HEK293 (cell line): ENCODE measurements around the gene MSRB1.
A peak's percentile ranks its signal among the peaks of the same experiment; 100 is the strongest.

Source experiments
- KLF10 ChIP-seq: fragments of 450-650 bp; IDR thresholded peaks from 2 replicates; pipeline ENCODE4 v1.5.1; 2018; ENCODE audit warnings: missing biosample characterization, mild to moderate bottlenecking, missing genetic modification characterization
- ZNF302 ChIP-seq: fragments of 450-650 bp; formaldehyde crosslinking; IDR thresholded peaks from 2 replicates; pipeline ENCODE4 v1.5.1; 2016; ENCODE audit warnings: missing biosample characterization, missing genetic modification characterization, low read depth
- TF ChIP-seq, protein P1 (sequence below): fragments of 450-650 bp; formaldehyde crosslinking; IDR thresholded peaks from 2 replicates; pipeline ENCODE4 v1.5.1; 2016; ENCODE audit warnings: missing biosample characterization, missing genetic modification characterization
- TF ChIP-seq, protein P2 (sequence below): fragments of 450-650 bp; formaldehyde crosslinking; IDR thresholded peaks from 2 replicates; pipeline ENCODE4 v1.5.1; 2016; ENCODE audit warnings: missing biosample characterization, missing genetic modification characterization
- TF ChIP-seq, protein P3 (sequence below): fragments of 450-650 bp; formaldehyde crosslinking; IDR thresholded peaks from 2 replicates; pipeline ENCODE4 v1.5.1; 2016; ENCODE audit warnings: missing biosample characterization, missing genetic modification characterization
- TF ChIP-seq, protein P4 (sequence below): fragments of 450-650 bp; formaldehyde crosslinking; conservative IDR thresholded peaks from 2 replicates; pipeline ENCODE4 v1.5.1; 2016; ENCODE audit warnings: low read depth, missing biosample characterization, missing genetic modification characterization
- TF ChIP-seq, protein P5 (sequence below): fragments of 450-650 bp; formaldehyde crosslinking; IDR thresholded peaks from 2 replicates; pipeline ENCODE4 v1.5.1; 2016; ENCODE audit warnings: missing biosample characterization, missing genetic modification characterization

DNA sequence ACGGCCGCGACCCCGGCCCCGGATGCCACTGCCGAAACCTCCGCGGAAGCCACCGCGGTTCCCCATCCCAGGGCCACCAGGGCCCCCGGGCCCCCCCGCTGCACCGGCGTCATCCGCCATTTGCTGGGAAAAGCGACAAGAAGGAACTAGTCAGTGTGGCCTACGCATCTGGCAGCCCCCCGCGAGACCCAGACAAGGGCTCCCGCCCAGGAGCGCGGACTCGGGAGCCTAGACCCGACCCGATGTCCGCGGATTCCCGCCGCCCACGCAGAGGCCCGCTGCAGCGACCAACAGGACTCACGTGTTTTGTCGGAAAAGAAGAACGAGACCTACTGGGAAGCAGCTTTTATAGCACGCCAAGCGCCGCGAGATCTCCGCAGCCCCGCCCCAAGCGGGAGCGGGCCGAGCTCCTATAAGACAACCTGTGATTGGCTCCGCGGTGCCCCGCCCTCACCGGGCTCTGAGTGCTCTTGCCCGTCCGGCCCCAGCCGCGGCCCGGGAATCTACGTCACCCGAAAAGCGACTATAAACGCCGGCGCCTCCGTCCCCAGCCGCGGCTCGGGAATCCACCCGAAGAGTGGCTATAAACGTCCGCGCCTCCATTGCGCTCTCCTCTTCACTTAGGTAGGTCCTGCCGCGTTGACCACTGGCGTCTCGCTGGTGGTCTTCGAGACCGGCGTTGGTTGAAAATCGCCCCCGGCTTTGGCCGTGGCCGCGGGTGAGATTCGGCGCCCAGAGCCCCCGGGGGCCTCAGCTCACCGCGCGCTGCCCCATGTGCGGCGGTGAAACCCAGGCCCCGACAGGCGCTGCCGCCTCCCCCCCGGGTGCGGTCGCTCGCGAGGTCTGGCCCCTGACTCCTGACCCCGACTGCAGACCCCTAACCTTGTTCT is 21.8 kb upstream of the MSRB1 start, which contains the start of gene RPS2:
- TF ChIP-seq, protein P1, sequence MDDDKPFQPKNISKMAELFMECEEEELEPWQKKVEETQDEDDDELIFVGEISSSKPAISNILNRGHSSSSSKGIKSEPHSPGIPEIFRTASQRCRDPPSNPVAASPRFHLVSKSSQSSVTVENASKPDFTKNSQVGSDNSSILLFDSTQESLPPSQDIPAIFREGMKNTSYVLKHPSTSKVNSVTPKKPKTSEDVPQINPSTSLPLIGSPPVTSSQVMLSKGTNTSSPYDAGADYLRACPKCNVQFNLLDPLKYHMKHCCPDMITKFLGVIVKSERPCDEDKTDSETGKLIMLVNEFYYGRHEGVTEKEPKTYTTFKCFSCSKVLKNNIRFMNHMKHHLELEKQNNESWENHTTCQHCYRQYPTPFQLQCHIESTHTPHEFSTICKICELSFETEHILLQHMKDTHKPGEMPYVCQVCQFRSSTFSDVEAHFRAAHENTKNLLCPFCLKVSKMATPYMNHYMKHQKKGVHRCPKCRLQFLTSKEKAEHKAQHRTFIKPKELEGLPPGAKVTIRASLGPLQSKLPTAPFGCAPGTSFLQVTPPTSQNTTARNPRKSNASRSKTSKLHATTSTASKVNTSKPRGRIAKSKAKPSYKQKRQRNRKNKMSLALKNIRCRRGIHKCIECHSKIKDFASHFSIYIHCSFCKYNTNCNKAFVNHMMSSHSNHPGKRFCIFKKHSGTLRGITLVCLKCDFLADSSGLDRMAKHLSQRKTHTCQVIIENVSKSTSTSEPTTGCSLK, result no peak
- TF ChIP-seq KLF10, result peak; percentile 88; the same call in 1 of the 2 replicates
- TF ChIP-seq, protein P2, sequence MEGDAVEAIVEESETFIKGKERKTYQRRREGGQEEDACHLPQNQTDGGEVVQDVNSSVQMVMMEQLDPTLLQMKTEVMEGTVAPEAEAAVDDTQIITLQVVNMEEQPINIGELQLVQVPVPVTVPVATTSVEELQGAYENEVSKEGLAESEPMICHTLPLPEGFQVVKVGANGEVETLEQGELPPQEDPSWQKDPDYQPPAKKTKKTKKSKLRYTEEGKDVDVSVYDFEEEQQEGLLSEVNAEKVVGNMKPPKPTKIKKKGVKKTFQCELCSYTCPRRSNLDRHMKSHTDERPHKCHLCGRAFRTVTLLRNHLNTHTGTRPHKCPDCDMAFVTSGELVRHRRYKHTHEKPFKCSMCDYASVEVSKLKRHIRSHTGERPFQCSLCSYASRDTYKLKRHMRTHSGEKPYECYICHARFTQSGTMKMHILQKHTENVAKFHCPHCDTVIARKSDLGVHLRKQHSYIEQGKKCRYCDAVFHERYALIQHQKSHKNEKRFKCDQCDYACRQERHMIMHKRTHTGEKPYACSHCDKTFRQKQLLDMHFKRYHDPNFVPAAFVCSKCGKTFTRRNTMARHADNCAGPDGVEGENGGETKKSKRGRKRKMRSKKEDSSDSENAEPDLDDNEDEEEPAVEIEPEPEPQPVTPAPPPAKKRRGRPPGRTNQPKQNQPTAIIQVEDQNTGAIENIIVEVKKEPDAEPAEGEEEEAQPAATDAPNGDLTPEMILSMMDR (tag by site-specific recombination), result no peak; the same call in 1 of the 2 replicates
- TF ChIP-seq ZNF302, result no peak
- TF ChIP-seq, protein P3, sequence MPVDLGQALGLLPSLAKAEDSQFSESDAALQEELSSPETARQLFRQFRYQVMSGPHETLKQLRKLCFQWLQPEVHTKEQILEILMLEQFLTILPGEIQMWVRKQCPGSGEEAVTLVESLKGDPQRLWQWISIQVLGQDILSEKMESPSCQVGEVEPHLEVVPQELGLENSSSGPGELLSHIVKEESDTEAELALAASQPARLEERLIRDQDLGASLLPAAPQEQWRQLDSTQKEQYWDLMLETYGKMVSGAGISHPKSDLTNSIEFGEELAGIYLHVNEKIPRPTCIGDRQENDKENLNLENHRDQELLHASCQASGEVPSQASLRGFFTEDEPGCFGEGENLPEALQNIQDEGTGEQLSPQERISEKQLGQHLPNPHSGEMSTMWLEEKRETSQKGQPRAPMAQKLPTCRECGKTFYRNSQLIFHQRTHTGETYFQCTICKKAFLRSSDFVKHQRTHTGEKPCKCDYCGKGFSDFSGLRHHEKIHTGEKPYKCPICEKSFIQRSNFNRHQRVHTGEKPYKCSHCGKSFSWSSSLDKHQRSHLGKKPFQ, result 0 out of 2 replicates have a peak, but pooled peaks have one; percentile 12
- TF ChIP-seq, protein P4, sequence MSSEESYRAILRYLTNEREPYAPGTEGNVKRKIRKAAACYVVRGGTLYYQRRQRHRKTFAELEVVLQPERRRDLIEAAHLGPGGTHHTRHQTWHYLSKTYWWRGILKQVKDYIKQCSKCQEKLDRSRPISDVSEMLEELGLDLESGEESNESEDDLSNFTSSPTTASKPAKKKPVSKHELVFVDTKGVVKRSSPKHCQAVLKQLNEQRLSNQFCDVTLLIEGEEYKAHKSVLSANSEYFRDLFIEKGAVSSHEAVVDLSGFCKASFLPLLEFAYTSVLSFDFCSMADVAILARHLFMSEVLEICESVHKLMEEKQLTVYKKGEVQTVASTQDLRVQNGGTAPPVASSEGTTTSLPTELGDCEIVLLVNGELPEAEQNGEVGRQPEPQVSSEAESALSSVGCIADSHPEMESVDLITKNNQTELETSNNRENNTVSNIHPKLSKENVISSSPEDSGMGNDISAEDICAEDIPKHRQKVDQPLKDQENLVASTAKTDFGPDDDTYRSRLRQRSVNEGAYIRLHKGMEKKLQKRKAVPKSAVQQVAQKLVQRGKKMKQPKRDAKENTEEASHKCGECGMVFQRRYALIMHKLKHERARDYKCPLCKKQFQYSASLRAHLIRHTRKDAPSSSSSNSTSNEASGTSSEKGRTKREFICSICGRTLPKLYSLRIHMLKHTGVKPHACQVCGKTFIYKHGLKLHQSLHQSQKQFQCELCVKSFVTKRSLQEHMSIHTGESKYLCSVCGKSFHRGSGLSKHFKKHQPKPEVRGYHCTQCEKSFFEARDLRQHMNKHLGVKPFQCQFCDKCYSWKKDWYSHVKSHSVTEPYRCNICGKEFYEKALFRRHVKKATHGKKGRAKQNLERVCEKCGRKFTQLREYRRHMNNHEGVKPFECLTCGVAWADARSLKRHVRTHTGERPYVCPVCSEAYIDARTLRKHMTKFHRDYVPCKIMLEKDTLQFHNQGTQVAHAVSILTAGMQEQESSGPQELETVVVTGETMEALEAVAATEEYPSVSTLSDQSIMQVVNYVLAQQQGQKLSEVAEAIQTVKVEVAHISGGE, result peak; percentile 47
- TF ChIP-seq, protein P5, sequence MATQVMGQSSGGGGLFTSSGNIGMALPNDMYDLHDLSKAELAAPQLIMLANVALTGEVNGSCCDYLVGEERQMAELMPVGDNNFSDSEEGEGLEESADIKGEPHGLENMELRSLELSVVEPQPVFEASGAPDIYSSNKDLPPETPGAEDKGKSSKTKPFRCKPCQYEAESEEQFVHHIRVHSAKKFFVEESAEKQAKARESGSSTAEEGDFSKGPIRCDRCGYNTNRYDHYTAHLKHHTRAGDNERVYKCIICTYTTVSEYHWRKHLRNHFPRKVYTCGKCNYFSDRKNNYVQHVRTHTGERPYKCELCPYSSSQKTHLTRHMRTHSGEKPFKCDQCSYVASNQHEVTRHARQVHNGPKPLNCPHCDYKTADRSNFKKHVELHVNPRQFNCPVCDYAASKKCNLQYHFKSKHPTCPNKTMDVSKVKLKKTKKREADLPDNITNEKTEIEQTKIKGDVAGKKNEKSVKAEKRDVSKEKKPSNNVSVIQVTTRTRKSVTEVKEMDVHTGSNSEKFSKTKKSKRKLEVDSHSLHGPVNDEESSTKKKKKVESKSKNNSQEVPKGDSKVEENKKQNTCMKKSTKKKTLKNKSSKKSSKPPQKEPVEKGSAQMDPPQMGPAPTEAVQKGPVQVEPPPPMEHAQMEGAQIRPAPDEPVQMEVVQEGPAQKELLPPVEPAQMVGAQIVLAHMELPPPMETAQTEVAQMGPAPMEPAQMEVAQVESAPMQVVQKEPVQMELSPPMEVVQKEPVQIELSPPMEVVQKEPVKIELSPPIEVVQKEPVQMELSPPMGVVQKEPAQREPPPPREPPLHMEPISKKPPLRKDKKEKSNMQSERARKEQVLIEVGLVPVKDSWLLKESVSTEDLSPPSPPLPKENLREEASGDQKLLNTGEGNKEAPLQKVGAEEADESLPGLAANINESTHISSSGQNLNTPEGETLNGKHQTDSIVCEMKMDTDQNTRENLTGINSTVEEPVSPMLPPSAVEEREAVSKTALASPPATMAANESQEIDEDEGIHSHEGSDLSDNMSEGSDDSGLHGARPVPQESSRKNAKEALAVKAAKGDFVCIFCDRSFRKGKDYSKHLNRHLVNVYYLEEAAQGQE (tag by site-specific recombination), result peak; percentile 12; the same call in 1 of the 2 replicates
